ENCODE measurements around the gene EEF2K.

Gene EEF2K

DNA sequence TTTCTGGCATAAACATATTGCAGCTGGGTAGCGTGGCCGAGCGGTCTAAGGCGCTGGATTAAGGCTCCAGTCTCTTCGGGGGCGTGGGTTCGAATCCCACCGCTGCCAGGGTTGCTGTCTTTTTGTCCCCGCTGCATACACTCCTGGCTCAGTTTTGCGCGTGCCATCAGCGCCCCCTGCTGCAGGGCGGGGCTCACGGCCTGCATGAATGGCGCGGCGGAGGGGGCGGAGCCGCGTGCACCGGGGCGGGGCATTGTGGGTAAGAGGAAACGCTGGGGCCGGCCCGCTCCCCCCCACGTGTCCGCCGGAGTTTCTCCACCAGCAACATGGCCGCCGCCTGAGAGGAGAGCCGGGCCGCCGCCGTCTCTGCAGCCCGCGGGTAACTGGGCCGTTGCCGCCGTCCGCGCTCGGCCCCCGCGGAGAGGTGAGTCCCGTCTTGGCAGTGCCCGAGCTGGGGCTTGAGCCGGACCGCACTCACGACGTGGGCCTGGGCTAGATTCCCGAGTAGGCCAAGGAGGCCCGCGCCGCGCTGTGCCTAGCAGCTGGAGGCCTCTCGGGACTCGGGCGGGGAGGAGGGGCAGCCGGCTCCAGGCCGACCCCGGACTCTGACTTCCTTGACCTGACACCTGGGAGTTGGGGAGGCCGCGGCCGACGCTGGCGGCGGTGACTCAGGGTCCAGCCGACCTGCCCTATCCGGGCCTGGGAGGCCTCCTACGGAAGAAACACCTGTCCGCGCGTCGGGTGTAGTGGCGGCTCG lies 91.2 kb downstream of the EEF2K start, which contains the start of gene POLR3E:
POLR3E (plus strand) TSS at position 296 of the 757 bp plus-strand sequence. CDS start 5,560 bp downstream, outside the sequence.
- TF ChIP-seq, protein P1, sequence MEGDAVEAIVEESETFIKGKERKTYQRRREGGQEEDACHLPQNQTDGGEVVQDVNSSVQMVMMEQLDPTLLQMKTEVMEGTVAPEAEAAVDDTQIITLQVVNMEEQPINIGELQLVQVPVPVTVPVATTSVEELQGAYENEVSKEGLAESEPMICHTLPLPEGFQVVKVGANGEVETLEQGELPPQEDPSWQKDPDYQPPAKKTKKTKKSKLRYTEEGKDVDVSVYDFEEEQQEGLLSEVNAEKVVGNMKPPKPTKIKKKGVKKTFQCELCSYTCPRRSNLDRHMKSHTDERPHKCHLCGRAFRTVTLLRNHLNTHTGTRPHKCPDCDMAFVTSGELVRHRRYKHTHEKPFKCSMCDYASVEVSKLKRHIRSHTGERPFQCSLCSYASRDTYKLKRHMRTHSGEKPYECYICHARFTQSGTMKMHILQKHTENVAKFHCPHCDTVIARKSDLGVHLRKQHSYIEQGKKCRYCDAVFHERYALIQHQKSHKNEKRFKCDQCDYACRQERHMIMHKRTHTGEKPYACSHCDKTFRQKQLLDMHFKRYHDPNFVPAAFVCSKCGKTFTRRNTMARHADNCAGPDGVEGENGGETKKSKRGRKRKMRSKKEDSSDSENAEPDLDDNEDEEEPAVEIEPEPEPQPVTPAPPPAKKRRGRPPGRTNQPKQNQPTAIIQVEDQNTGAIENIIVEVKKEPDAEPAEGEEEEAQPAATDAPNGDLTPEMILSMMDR (IDR thresholded peaks at IDR 0.05): peak; percentile 76

DNA sequence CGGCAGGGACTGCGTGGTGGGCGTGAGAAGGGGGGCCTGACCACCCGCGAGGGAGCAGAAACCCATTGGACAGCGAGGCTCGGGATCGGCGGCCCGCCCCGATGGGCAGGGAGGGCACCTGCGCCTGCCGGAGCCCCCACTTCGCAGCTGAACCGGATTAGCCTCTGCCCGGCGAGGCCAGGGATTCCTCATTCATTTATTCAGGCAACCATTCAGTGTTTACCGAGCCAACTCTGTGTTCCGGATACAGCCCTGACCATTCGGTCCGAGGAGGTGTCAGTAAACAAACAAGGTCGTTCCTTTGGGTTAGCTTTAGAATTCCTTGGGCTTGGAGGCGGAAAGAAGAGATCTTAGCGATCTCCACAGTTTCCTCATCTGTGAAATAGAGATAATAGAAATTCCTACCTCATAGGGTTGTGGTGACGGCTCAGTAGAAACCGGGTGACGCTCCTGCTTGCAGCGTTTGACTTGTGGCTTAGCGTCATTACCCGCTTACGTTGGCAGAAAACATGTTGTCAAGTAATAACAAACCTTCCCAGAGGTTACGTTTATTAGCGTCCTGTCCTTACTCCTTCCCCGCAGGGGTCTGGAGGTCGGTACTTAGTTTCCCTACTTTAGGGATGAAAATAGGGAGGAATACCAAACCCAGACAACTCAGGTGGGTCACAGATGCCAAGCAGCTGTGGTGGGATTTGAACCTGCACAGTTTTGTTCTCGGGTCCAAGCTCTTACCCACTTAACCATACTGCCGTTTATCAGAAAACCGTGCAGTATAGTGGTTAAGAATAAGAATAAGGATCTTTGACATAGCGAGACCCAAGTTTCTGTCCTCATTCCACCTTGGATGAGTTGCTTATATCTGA lies 92.0 kb downstream of the EEF2K start:
- TF ChIP-seq, protein P1 (IDR thresholded peaks at IDR 0.05): no peak

DNA sequence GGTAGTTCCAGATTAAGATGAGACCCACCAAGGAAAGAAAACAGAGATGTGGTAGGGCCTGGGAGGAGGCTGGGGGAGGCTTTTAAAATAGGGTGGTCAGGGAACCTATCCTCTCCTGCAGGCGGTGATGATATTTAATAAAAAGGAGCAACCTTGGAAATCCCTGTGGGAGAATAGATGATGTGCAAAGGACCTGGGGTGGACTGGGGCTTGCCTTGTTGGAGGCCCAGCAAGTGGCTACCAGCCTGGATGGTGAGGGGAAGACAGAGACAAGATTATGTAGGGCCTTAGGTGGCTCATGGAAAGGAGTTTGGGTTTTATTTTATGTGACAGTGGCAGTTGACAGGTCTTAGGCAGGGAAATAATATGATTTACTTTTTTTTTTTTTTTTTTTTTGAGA lies 93.0 kb downstream of the EEF2K start:
- TF ChIP-seq, protein P1 (IDR thresholded peaks at IDR 0.05): no peak

DNA sequence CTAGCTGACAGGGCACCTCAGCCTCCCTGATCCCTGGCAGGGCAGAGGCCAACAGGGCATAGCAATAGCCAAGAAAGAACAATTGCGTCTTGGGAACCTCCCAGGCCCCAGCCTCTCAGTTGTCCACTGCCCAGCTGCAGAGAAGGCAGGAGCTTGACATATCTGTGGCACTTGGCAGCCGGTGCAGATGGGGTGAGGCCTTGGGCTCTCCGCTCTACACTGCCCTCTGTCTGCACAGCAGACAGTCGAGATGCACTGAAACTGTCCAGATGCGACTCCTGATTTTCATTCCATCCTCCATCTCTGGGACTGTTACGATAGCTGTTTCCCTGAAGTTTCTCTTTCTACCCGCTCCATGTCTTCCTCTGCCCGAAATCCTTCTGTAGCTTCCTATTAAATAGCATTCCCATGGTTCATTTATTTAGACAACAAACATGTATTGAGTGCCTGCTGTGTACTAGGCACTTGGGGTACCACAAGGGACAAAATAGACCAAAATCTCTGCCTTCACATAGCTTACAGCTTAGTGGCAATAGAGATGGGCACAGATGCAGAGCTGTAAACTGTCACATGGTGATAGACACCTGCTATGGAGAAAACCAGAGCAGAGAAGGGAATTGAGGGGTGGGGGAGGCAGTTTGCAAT lies 94.5 kb downstream of the EEF2K start:
- TF ChIP-seq, protein P1 (IDR thresholded peaks at IDR 0.05): peak; percentile 84

DNA sequence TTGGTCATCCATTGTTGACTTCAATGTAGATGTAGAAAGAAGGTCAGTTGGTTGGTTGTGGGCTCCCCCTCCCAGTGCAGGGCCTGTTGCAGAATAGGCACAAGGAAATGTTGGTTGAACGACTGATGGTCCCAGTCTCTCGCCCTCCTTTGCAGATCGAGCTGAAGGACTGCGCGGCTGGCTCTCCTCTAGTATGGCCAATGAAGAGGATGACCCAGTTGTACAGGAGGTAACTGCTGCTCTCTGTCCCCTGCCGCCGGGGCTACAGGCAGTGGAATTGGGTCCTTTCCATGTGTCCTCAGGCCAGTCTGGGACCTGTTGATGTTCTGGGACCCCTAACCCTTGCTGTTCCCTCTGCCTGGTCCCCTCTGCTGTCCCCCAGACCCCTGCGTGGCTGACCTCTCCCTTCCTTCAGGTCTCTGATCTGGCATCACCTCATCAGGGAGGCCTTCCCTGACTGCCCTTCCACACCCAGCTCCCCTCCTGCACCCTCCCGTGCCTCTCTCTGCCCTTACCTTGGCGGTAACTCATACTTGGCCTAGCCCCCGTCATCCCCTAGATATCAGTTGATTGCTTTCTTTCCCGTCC lies 96.8 kb downstream of the EEF2K start:
- TF ChIP-seq, protein P1 (IDR thresholded peaks at IDR 0.05): no peak

DNA sequence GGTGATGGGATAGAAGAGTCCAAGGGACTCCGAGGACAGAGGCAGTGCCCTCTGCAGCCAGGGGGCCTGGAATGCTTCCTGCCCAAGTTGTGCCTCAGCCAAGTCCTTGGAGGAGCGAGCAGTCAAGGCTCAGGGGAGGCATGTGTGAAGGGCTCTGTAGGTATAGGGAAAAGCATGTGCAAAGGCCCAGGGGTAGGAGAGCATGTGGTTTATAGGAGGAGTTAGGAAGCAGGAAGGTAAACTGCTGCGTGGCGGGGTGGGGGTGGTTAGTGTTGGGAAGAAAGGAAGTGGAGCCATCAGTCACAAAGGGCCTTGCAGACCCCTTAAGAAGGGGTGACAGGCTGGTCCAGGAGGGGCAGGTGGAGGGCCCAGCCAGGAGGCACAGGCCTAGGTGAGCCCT lies 98.3 kb downstream of the EEF2K start:
- TF ChIP-seq, protein P1 (IDR thresholded peaks at IDR 0.05): no peak

DNA sequence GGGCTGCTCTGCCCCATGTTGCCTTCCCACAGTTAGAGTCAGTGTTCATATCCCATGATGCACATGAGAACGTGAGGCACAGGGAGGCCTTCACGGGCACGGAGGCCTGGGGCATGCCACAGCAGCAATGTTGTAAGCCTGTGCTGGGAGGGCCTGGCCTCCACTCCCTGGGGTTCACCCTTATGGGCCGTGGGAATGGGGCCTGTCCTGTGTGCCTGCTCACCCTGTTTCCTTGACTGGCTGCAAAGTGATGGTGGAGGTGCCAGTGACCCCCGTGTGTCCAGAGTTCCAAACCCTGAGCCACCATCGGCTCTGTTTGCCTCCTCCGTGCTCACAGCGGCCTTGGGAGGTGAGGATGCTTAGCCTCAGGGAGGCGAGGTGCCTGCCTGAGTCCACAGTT lies 100.7 kb downstream of the EEF2K start:
- TF ChIP-seq, protein P1 (IDR thresholded peaks at IDR 0.05): no peak
